SJCRH30 (cell line): ENCODE data around the gene KRTAP4-16. TPM values are rescaled to one million over a fixed set of nuclear protein-coding genes. Genes with fewer than 3 reads are reported as not detected.
"Not testable (repeated sequence)": the region's sequence is repeated elsewhere in the genome, so short reads cannot be mapped to it uniquely, and the experiment has no call there.

Source experiments
- DNase-seq, 2 experiments: peaks; one replicate each; pipeline ENCODE4 v3.0.0-alpha.2; 2015 to 2020
- H3K27ac ChIP-seq: fragments of 250-450 bp; sonication (Bioruptor Pico); 2 replicates; pipeline ENCODE4 v1.5.1; 2020; ENCODE audit warnings: mild to moderate bottlenecking, moderate library complexity
- H3K27me3 ChIP-seq: fragments of 250-450 bp; sonication (Bioruptor Pico); 2 replicates; pipeline ENCODE4 v1.5.1; 2020; ENCODE audit warnings: mild to moderate bottlenecking, moderate library complexity
- H3K36me3 ChIP-seq: fragments of 250-450 bp; sonication (Bioruptor Pico); 2 replicates; pipeline ENCODE4 v1.5.1; 2020; ENCODE audit warnings: mild to moderate bottlenecking, moderate library complexity
- H3K4me1 ChIP-seq: fragments of 250-450 bp; sonication (Bioruptor Pico); 2 replicates; pipeline ENCODE4 v1.5.1; 2020; ENCODE audit warnings: mild to moderate bottlenecking, moderate library complexity
- H3K4me3 ChIP-seq: fragments of 250-450 bp; sonication (Bioruptor Pico); 2 replicates; pipeline ENCODE4 v1.5.1; 2020; ENCODE audit warnings: mild to moderate bottlenecking, moderate library complexity
- H3K9me3 ChIP-seq: fragments of 250-450 bp; sonication (Bioruptor Pico); replicated peaks from 2 replicates; pipeline ENCODE4 v1.5.1; 2020; ENCODE audit warnings: mild to moderate bottlenecking, moderate library complexity
- total RNA-seq: library from RNA; depleted of rRNA; stranded (reverse); fragments of >200 nt; shearing (Covaris generic); gene quantifications from 2 replicates; pipeline ENCODE4 v1.2.3, GENCODE V29; 2014; rRNA removed

The KRTAP4-16 gene
- total RNA-seq: not detected in 2 replicates

DNA sequence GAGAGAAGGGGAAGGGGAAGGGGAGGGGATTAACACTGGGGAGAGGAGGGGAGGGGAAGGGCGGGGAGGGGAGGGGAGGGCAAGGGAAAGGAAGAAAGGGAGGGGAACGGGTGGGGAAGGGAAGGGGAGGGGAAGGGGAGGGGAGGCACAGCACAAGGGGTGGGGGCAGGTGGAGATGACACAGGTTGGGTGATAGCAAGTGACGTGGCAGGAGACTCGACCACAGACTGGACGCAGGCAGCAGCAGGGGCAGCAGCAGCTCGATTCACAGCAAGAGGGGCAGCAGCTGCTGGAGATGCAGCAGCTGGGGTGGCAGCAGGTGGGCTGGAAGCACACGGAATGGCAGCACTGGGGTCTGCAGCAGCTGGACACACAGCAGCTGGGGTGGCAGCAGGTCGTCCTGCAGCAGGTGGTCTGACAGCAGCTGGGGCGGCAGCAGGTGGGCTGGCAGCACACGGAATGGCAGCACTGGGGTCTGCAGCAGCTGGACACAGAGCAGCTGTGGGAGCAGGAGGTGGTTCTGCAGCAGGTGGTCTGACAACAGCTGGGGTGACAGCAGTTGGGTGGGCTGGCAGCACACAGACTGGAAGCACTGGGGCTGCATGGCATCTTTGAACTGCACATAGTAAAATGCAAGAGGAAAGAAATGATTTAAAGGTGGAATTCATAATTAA, at the start of gene KRTAP4-16:
Gene KRTAP4-16 (minus strand): TSS at position 624 of the 674 bp plus-strand sequence. CDS start 0 bp downstream, at position 624.
- peak; percentile 85 to 86 for DNase-seq
- Histone ChIP-seq H3K4me3 (no peak within 1 kb of the TSS), H3K4me1 (0 out of 2 replicates have a peak, but pooled peaks cover 2% of the 10 kb centered on the region), H3K9me3 (0 out of 2 replicates have a peak, but pooled peaks cover 3% of the 10 kb centered on the region), H3K36me3 (no peaks in the 10 kb centered on the region), H3K27me3 (no peaks in the 10 kb centered on the region), H3K27ac (no peak within 1 kb of the TSS)

DNA sequence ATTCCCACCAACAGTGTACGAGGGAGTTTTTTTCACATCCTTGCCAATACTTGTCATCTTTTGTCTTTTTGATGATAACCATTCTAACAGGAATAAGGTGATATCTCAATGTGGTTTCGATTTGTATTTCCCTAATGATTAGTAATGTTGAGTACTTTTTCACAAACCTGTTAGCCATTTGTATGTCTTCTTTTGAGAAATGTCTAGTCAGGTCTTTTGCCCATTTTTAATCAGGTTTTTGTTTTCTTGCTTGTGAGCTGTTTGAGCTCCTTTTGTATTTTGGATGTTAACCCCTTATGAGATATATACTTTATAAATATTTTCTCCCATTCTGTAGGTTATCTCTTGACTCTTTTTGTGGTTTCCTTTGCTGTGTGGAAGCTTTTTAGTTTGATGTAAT, 49.5 kb upstream of the KRTAP4-16 start:
- DNase-seq: no peak
- Histone ChIP-seq H3K36me3 (no peaks in the 10 kb centered on the region), H3K4me3 (no peak overlapping the region), H3K27me3 (no peaks in the 10 kb centered on the region), H3K27ac (no peak overlapping the region), H3K9me3 (no peaks in the 10 kb centered on the region), H3K4me1 (no peaks in the 10 kb centered on the region)

DNA sequence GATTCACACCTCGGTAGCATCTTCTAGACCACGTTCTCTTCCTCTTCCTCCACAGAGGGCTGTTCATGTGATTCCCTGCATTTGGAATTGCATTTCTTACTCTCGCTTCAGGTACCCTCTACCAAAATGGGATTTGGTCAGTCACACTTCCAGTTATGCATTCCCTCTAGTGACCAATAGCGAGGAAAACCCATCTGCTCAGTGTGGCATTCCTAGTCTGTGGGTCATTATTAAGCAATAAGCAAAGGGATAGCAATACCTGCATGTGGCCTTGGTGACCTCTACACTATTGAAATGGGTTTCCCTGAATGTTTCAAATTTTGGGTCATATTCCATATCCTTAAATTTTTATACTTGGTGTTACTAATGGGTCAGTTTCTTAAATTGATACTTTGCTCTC, 48.0 kb upstream of the KRTAP4-16 start:
- Histone ChIP-seq H3K36me3 (no peaks in the 10 kb centered on the region), H3K9me3 (no peaks in the 10 kb centered on the region)

DNA sequence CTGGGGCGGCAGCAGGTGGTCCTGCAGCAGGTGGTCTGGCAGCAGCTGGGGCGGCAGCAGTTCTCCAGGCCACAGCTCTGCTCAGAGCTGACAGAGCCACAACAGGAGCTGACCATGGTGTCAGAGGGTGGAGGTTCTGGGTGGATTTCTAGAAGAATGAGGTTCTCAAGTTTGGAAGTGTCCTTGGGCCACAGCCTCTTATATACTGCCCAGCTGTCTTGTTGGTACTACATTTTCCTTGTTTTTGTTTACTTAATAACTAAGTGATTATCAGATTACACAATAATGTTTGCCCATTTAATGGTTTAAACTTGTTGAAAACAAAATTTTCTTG, 47.6 kb upstream of the KRTAP4-16 start, which contains the start of gene KRTAP4-5:
Gene KRTAP4-5 (minus strand): TSS at position 174 of the 334 bp plus-strand sequence. CDS start 58 bp downstream, at position 116.
- H3K4me3 ChIP-seq: no peak within 1 kb of the TSS
- H3K4me1 ChIP-seq: no peaks in the 10 kb centered on the region
- DNase-seq: no peak
- no peaks in the 10 kb centered on the region for H3K36me3 ChIP-seq
- H3K9me3 ChIP-seq: no peaks in the 10 kb centered on the region
- no peaks in the 10 kb centered on the region for H3K27me3 ChIP-seq
- H3K27ac ChIP-seq: peak within 1 kb of the TSS; percentile 2; the same call in 1 of the 2 replicates

More for the DNA sequence above, 48.0 kb upstream of the KRTAP4-16 start:
- Histone ChIP-seq H3K27ac (no peak overlapping the region), H3K4me3 (no peak overlapping the region), H3K4me1 (no peaks in the 10 kb centered on the region), H3K27me3 (no peaks in the 10 kb centered on the region)
- DNase-seq: no peak

DNA sequence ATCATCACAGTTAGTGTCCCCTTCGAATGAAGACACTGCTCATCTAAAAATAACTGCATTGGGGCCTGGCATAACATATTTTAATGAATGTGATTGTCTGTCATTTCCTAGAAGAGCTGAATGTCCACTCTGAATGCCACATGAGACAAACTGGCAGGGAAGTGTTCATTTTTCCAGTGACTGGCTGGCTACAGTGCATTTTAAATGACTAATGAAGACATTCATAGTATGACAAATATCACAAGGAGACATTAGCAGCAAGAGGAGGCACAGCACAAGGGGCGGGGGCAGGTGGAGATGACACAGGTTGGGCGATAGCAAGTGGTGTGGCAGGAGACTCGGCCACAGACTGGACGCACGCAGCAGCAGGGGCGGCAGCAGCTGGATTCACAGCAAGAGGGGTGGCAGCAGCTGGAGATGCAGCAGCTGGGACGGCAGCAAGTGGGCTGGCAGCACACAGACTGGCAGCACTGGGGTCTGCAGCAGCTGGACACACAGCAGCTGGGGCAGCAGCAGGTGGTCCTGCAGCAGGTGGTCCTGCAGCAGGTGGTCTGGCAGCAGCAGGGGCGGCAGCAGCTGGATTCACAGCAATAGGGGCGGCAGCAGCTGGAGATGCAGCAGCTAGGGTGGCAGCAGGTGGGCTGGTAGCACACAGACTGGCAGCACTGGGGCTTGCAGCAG, 47.1 kb upstream of the KRTAP4-16 start:
- not testable (repeated sequence) for H3K9me3 ChIP-seq, H3K36me3 ChIP-seq, H3K4me1 ChIP-seq, H3K4me3 ChIP-seq, H3K27me3 ChIP-seq
- peak overlapping the region; percentile 2; the same call in 1 of the 2 replicates for H3K27ac ChIP-seq
- peak; percentile 57 to 59 for DNase-seq

DNA sequence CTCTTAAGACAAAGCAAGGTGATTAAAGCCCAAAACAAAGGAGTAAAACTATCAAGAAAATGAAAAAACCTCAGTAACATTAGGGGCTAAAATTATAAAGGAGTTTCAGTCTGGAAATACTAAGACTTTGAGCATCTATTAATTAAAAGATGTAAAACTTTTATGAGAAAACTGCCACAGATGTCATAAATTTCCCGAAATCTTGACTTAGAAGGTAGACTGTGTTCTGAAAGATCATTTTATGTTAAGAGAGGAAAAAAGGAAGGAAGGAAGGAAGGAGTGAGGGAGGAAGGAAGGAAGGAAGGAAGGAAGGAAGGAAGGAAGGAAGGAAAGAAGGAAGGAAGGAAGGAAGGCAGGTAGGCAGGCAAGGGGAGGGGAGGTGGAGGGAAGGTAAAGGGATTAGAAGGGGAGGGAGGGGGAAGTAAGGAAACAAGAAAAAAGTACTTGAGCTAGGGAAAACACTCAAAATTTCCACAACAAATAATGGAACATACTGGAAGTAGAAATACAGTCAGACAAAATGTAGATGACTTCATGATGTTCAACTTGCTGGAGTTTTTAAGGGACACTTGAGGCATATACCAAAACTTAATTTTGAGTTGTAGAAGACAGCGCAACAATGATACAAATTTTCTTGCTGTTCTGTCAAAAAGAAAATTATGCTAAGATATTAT, 45.7 kb upstream of the KRTAP4-16 start:
- Histone ChIP-seq H3K9me3 (peaks cover 5% of the 10 kb centered on the region; the same call in 1 of the 2 replicates), H3K27me3 (no peaks in the 10 kb centered on the region), H3K36me3 (no peaks in the 10 kb centered on the region), H3K4me1 (no peaks in the 10 kb centered on the region), H3K4me3 (no peak overlapping the region), H3K27ac (no peak overlapping the region)
- DNase-seq: no peak

DNA sequence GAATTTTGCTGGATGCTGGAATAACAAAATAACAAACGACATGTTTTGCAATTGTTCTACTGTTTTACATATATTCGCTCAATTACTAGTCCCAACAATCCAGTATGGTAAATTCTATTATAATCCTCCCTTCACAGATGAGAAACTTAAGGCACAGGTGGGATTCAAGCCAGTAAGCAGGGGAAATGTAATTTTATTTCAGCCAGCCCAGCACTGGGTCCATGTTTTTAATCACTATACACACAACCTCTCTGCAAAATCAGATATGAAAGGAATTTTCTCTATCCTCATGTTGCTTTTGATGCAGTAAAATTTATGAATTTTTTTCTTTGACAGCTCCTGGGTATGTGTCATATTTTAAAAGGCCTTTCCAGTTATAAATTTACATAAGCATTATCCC, 43.3 kb upstream of the KRTAP4-16 start:
- Histone ChIP-seq H3K4me1 (no peaks in the 10 kb centered on the region), H3K4me3 (no peak overlapping the region), H3K27me3 (no peaks in the 10 kb centered on the region), H3K36me3 (no peaks in the 10 kb centered on the region), H3K9me3 (peaks cover 11% of the 10 kb centered on the region), H3K27ac (no peak overlapping the region)
- DNase-seq: no peak

DNA sequence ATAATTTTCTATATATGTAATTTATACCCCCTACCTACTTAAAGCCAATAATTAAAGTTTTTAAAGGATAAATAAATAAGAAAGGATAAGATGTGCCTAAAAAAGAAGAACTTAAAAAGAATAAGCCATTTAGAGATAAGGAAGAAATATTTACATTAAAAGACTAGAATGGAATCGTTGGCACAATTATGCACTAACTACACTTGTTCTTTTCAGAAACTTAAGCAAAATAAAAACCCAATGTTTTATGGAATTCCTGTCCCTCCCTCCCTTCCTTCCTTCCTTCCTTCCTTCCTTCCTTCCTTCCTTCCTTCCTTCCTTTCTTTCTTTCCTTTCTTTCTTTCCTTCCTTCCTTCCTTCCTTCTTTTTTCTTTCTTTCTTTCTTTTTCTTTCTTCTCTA, 42.8 kb upstream of the KRTAP4-16 start:
- no peak for DNase-seq
- Histone ChIP-seq H3K27ac (no peak overlapping the region), H3K36me3 (no peaks in the 10 kb centered on the region), H3K4me1 (no peaks in the 10 kb centered on the region), H3K27me3 (no peaks in the 10 kb centered on the region), H3K4me3 (no peak overlapping the region), H3K9me3 (peaks cover 11% of the 10 kb centered on the region)

DNA sequence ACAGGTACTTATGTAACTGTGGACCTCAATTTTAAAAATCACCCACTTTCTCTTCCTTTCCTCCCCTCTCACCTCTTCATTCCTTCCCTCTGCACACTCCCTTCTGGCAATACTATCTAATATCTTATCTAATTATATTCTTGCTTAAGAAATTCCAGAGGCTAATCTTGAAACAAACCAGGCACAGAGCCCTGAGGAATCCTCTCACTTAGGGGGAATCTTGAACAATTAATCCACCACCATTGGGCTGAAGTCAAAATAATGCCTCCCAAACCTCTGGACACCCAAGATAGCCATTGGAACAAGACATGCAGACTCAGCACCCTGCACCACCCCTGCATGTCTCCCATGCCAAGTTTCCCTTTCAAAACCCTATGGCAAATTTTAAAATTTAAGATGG, 39.4 kb upstream of the KRTAP4-16 start:
- Histone ChIP-seq H3K27ac (no peak overlapping the region), H3K4me3 (no peak overlapping the region), H3K4me1 (no peaks in the 10 kb centered on the region), H3K36me3 (no peaks in the 10 kb centered on the region), H3K27me3 (no peaks in the 10 kb centered on the region), H3K9me3 (peaks cover 11% of the 10 kb centered on the region)
- no peak for DNase-seq

DNA sequence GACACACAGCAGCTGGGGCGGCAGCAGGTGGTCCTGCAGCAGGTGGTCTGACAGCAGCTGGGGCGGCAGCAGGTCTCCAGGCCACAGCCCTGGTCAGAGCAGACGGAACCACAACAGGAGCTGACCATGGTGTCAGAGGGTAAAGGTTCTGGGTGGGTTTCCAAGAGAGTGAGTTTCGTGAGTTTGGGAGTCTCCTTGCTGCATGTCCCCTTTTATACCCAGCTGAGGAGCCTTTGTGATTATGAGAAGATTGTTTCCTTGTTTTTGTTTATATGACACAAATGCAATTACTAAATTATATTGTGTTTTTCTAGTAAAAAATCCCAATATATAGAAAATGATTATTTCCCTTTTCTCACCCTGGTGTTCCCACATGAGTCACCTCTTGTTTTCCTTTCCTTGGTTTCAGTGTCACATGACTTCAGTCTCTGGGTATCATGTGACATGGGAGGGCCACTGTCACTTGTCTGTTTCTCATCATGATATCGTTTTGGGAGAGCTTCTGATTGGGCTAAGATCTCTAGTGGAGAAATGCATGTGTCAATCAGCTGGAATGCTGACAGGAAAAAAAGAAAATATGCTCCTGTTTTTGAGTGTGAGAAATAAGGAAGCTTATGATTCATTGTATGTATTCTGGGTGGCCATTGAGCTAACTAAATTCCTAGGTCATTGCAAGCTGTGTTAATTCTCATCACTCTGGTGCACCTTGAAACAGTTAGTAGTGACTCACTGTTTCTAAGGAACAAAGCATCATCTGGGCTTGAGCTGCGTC, 38.5 kb upstream of the KRTAP4-16 start, which contains the start of gene KRTAP4-6:
Gene KRTAP4-6 (minus strand): TSS at position 185 of the 772 bp plus-strand sequence. CDS start 57 bp downstream, at position 128.
- H3K9me3 ChIP-seq: peaks cover 11% of the 10 kb centered on the region
- no peaks in the 10 kb centered on the region for H3K27me3 ChIP-seq
- peak within 1 kb of the TSS; percentile 23; the same call in 1 of the 2 replicates for H3K27ac ChIP-seq
- no peaks in the 10 kb centered on the region for H3K36me3 ChIP-seq
- DNase-seq: peak in 1 of 2 experiments; percentile 11
- no peaks in the 10 kb centered on the region for H3K4me1 ChIP-seq
- H3K4me3 ChIP-seq: no peak within 1 kb of the TSS

DNA sequence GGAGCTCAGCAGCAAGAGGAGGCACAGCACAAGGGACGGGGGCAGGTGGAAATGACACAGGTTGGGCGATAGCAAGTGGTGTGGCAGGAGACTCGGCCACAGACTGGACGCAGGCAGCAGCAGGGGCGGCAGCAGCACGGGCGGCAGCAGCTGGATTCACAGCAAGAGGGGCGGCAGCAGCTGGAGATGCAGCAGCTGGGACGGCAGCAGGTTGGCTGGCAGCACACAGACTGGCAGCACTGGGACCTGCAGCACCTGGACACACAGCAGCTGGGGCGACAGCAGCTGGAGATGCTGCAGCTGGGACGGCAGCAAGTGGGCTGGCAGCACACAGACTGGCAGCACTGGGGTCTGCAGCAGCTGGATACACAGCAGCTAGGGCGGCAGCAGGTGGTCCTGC, 37.9 kb upstream of the KRTAP4-16 start:
- H3K36me3 ChIP-seq, H3K27me3 ChIP-seq, H3K4me3 ChIP-seq, H3K4me1 ChIP-seq: not testable (repeated sequence)
- DNase-seq: peak; percentile 63 to 70
- Histone ChIP-seq H3K9me3 (peaks cover 11% of the 10 kb centered on the region), H3K27ac (peak overlapping the region; percentile 23; the same call in 1 of the 2 replicates)

DNA sequence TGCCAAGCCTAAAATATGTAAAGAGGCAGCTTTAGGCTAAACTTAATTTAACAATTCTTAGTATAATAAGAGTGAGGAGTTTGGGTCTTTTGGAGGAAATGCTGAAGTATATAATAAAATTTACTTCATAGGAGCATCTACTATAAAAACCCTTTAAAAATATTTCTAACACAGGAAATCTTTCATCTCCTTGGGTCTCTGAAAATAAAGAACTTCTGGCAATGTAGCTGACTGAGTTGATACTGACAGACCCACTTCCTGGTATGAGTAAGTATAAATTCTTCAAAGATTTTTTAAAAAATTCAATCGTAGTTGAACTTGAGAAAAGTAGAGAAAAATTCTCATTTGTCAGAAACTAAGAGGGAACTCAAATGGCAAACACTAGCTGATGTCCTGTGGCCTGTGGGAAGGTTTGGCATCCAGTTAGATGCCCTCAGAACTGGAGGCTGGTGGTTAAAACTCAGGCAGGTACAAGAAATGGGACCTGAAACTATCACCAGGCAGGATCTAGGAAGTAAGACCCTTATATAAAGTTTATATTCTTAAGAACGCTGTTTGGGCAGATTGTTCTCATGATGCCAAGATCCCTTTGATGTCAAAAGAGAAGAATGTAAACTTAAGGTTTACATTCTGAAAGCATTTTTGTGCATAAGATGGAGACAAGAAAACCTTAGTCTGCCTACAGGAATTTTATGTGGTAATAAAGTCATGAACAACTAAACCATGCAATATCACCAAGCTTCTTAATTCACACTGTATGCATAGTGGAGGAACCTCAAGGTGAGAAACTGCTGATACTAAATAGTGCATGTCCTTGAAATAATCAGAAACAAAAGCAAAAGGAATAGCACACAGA, 32.1 kb upstream of the KRTAP4-16 start:
- no peak overlapping the region for H3K27ac ChIP-seq
- no peak for DNase-seq
- no peaks in the 10 kb centered on the region; the same call in 1 of the 2 replicates for H3K9me3 ChIP-seq
- no peaks in the 10 kb centered on the region for H3K27me3 ChIP-seq
- H3K4me1 ChIP-seq: no peaks in the 10 kb centered on the region
- no peak overlapping the region for H3K4me3 ChIP-seq
- no peaks in the 10 kb centered on the region for H3K36me3 ChIP-seq

DNA sequence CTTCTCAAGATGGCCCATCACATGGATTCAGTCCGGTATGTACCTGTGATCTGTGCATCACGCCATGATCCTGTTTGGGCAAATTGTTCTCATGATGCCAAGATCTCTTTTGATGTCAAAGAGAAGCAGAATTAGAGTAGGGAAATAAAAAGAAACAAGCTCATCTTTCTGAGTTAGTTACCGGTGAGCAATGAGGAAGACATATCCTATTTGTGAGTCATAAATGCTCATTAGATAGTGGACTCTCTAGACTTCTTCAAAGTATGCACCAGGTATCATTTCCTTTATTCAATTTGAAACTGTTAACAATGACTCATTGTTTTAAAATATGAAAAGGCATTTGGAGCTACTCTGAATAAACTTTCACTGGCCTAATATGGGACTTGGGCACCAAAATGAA, 30.0 kb upstream of the KRTAP4-16 start:
- H3K27ac ChIP-seq: no peak overlapping the region
- no peak for DNase-seq
- no peaks in the 10 kb centered on the region for H3K4me1 ChIP-seq
- H3K36me3 ChIP-seq: no peaks in the 10 kb centered on the region
- H3K27me3 ChIP-seq: no peaks in the 10 kb centered on the region
- no peaks in the 10 kb centered on the region; the same call in 1 of the 2 replicates for H3K9me3 ChIP-seq
- no peak overlapping the region for H3K4me3 ChIP-seq

DNA sequence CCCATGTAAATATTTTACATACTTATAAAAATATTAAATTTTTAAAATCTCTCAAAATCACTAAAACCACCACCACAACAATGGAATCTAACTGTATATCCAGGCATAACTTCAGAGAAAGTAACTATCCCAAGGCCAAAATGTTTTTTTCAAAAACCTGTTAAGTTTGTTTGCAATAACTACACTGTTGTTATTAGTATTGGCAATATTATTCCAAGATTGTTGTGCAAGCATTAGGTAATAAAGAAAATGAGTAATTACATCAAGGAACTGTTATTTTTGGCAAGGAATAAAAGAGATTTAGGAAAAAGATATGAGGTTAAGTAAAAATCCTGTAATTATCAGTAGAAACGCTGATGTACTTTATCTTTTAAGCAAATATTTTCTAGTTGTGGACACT, 25.4 kb upstream of the KRTAP4-16 start:
- DNase-seq: no peak
- Histone ChIP-seq H3K4me1 (no peaks in the 10 kb centered on the region), H3K27ac (no peak overlapping the region), H3K9me3 (peaks cover 4% of the 10 kb centered on the region), H3K27me3 (no peaks in the 10 kb centered on the region), H3K36me3 (no peaks in the 10 kb centered on the region), H3K4me3 (no peak overlapping the region)
